ENCODE measurements around the gene FAAP20. TPM values are rescaled to one million over a fixed set of nuclear protein-coding genes. Genes with fewer than 3 reads are reported as not detected.

The FAAP20 gene
- total RNA-seq, 2 experiments from 2014 or later: 48.2 to 54.4 TPM

DNA sequence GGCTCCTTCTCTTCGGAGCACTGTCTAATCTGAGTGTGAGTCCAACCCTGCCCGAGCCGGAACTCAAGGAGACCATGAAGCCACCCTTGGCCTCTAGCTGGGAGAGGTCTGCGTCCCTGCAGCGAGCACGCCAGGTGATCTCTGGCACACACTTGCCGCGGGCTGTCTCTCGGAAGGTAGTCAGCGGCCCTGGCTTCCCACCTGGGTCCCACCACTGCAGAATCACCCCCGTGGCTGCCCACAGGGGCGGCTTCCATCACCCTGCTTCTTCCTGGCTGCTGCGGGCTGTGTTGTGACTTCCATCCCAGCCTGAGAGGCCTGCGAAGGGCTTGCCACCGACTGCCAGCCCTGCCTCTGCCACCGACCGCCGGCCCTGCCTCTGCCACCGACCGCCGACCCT, 17.0 kb downstream of the FAAP20 start:
- H3K9me3 Mint-ChIP-seq: no peaks in the 10 kb centered on the region
- no peak for DNase-seq
- H3K4me3 Mint-ChIP-seq: no peak overlapping the region
- no peak overlapping the region for H3K27ac Mint-ChIP-seq
- CTCF ChIA-PET: no interaction called here
- no peaks in the 10 kb centered on the region for H3K27me3 Mint-ChIP-seq (ENCODE audit: low read depth)
- H3K36me3 Mint-ChIP-seq (ENCODE audit: low read depth): peaks cover 5% of the 10 kb centered on the region
- intact Hi-C loops (cut with micrococcal nuclease): no loop called here
- H3K4me1 Mint-ChIP-seq (ENCODE audit: low read depth): no peaks in the 10 kb centered on the region

- Mint-ChIP-seq H3K27ac (no peak overlapping the region), H3K27me3 (ENCODE audit: low read depth) (no peaks in the 10 kb centered on the region), H3K36me3 (ENCODE audit: low read depth) (peaks cover 5% of the 10 kb centered on the region), H3K4me3 (no peak overlapping the region), H3K9me3 (no peaks in the 10 kb centered on the region), H3K4me1 (ENCODE audit: low read depth) (no peaks in the 10 kb centered on the region)
- intact Hi-C loops (cut with micrococcal nuclease): no loop called here
- DNase-seq: no peak
- CTCF ChIA-PET: interaction anchor here (1.3 kb wide), 1 partner anchor 18 kb away, joined by 3 read pairs; the partner anchor contains the start of gene FAAP20
These were observed 18.0 kb downstream of the FAAP20 start for GRCh38 chr1:2176615-2177014.

DNA sequence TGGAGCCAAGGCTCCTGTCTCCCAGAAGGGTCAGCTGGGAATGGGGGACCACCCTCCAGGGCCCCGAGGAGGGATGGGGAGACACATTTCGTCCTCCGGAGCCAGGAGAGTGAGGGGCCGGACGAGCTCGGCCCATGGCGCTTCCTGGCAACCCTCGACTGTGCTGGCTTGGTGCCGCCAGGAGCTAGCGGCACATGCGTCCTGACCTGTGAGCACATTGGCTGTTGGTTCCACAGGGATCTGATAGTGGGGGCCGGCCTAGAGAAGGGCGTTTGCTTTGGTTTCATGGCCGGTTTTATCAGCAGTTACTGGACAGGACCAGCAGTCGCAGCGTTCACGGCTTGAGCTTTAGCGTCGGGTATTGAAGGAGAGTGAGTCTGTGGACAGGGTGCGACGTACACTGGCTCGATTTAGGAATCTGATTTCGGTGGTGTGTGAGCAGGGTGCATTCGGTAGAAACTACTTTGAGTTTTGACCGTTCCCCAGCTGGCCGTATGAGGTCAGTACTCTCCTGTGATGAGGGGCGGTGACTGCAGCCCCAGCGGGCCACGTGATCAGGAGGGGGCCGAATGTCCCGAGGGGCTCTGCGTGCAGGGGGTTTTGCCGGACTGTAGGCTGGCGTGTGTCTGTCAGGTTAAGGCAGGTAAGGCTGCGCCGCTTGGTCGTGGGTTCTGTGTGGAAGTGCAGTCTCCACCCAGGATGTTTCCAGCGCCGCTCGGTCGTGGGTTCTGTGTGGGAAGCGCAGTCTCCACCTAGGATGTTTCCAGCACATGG, 18.7 kb downstream of the FAAP20 start:
- H3K36me3 Mint-ChIP-seq (ENCODE audit: low read depth): peaks cover 5% of the 10 kb centered on the region
- H3K27ac Mint-ChIP-seq: no peak overlapping the region
- intact Hi-C loops (cut with micrococcal nuclease): no loop called here
- CTCF ChIA-PET: interaction anchor here (1.2 to 2.6 kb wide), 5 partner anchors 19 to 216 kb away, joined by 3 to 12 read pairs (median 9); partner anchors contain the start of gene FAAP20
- H3K4me1 Mint-ChIP-seq (ENCODE audit: low read depth): no peaks in the 10 kb centered on the region
- no peak for DNase-seq
- H3K27me3 Mint-ChIP-seq (ENCODE audit: low read depth): no peaks in the 10 kb centered on the region
- no peak overlapping the region for H3K4me3 Mint-ChIP-seq
- H3K9me3 Mint-ChIP-seq: no peaks in the 10 kb centered on the region

DNA sequence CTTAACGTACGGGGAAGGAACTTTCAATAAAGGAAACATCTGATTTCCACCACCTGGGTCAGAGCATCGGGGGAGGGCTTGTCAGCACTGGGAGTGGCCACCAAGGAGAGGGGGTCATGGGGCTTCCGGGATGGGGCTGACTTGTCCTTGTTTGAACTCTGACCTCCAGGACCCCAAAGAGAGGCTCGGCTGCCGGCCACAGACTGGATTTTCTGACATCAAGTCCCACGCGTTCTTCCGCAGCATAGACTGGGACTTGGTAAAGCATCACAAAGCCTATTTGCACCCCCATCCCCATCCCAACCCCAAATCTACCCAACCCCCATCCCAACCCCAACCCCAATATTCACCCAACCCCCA, 19.5 kb downstream of the FAAP20 start:
- H3K4me3 Mint-ChIP-seq: peak overlapping the region; percentile 32

GRCh38 chr1:2174348-2175054, 20.1 kb downstream of the FAAP20 start:
- H3K9me3 Mint-ChIP-seq: no peaks in the 10 kb centered on the region
- no peaks in the 10 kb centered on the region for H3K27me3 Mint-ChIP-seq (ENCODE audit: low read depth)
- DNase-seq: peak; percentile 52
- no peaks in the 10 kb centered on the region for H3K4me1 Mint-ChIP-seq (ENCODE audit: low read depth)
- H3K4me3 Mint-ChIP-seq: peak overlapping the region; percentile 32
- peaks cover 5% of the 10 kb centered on the region for H3K36me3 Mint-ChIP-seq (ENCODE audit: low read depth)
- H3K27ac Mint-ChIP-seq: no peak overlapping the region
- CTCF ChIA-PET: interaction anchor here (0.6 to 2.6 kb wide), 24 partner anchors 9 to 425 kb away, joined by 3 to 12 read pairs (median 6); partner anchors contain the start of gene FAAP20
- intact Hi-C loops (cut with micrococcal nuclease): loop anchor here (1.0 kb wide), 1 partner anchor 83 kb away; no protein-coding TSS in a partner anchor

More for the DNA sequence above, 19.5 kb downstream of the FAAP20 start:
- Mint-ChIP-seq H3K27me3 (ENCODE audit: low read depth) (no peaks in the 10 kb centered on the region), H3K9me3 (no peaks in the 10 kb centered on the region), H3K36me3 (ENCODE audit: low read depth) (peaks cover 5% of the 10 kb centered on the region), H3K4me1 (ENCODE audit: low read depth) (no peaks in the 10 kb centered on the region), H3K27ac (no peak overlapping the region)
- intact Hi-C loops (cut with micrococcal nuclease): no loop called here
- DNase-seq: no peak
- CTCF ChIA-PET: interaction anchor here (0.7 to 2.6 kb wide), 20 partner anchors 8 to 215 kb away, joined by 3 to 12 read pairs (median 6); partner anchors contain the start of gene FAAP20

- no peaks in the 10 kb centered on the region for H3K9me3 Mint-ChIP-seq
- no peak overlapping the region for H3K27ac Mint-ChIP-seq
- H3K4me1 Mint-ChIP-seq (ENCODE audit: low read depth): no peaks in the 10 kb centered on the region
- CTCF ChIA-PET: interaction anchor here (0.6 to 2.6 kb wide), 19 partner anchors 8 to 426 kb away, joined by 3 to 12 read pairs (median 6); partner anchors contain the start of gene FAAP20
- intact Hi-C loops (cut with micrococcal nuclease): loop anchor here (1.0 kb wide), 1 partner anchor 82 kb away; no protein-coding TSS in a partner anchor
- no peaks in the 10 kb centered on the region for H3K27me3 Mint-ChIP-seq (ENCODE audit: low read depth)
- H3K36me3 Mint-ChIP-seq (ENCODE audit: low read depth): peaks cover 5% of the 10 kb centered on the region
- no peak for DNase-seq
- no peak overlapping the region for H3K4me3 Mint-ChIP-seq
These were observed 20.8 kb downstream of the FAAP20 start for GRCh38 chr1:2173546-2174347.

GRCh38 chr1:2172551-2173146, 21.9 kb downstream of the FAAP20 start:
- intact Hi-C loops (cut with micrococcal nuclease): no loop called here
- Mint-ChIP-seq H3K36me3 (ENCODE audit: low read depth) (peaks cover 5% of the 10 kb centered on the region), H3K27me3 (ENCODE audit: low read depth) (no peaks in the 10 kb centered on the region), H3K27ac (no peak overlapping the region), H3K9me3 (no peaks in the 10 kb centered on the region), H3K4me1 (ENCODE audit: low read depth) (no peaks in the 10 kb centered on the region), H3K4me3 (no peak overlapping the region)
- DNase-seq: no peak
- CTCF ChIA-PET: no interaction called here

DNA sequence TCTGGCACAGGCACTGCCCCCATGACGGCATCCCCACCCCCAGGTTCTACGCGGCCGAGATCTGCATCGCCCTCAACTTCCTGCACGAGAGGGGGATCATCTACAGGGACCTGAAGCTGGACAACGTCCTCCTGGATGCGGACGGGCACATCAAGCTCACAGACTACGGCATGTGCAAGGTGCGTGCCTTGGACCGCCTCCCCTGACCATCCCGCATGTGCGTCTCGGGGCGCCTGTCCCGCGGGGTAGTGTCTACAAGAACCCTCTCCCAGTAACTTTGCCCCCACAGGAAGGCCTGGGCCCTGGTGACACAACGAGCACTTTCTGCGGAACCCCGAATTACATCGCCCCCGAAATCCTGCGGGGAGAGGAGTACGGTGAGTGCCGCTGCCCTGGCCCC, 22.6 kb downstream of the FAAP20 start:
- CTCF ChIA-PET: no interaction called here
- no peak for DNase-seq
- no peaks in the 10 kb centered on the region for H3K27me3 Mint-ChIP-seq (ENCODE audit: low read depth)
- no peak overlapping the region for H3K27ac Mint-ChIP-seq
- H3K36me3 Mint-ChIP-seq (ENCODE audit: low read depth): peaks cover 5% of the 10 kb centered on the region
- H3K4me1 Mint-ChIP-seq (ENCODE audit: low read depth): no peaks in the 10 kb centered on the region
- intact Hi-C loops (cut with micrococcal nuclease): no loop called here
- no peaks in the 10 kb centered on the region for H3K9me3 Mint-ChIP-seq
- no peak overlapping the region for H3K4me3 Mint-ChIP-seq

DNA sequence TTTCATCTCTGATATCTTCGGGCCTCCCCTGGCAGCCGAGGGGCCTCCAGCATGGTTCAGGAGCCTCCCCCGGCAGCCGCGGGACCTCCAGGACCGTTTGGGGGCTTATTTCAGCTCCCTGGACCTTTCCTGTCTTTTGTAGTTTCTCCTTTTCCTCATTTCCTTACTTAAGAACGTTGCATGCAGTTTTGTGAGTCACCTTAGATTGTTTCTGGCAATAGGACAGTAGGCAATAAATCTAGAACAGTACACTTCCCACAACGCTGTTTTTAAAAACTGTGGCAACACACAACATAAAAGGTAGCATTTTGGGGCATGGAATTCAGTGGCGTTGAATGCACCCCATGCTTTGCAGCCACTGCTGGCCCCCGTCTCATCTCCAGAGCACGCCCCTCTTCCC, 24.4 kb downstream of the FAAP20 start:
- H3K27me3 Mint-ChIP-seq (ENCODE audit: low read depth): no peaks in the 10 kb centered on the region
- H3K27ac Mint-ChIP-seq: no peak overlapping the region
- intact Hi-C loops (cut with micrococcal nuclease): no loop called here
- no peak overlapping the region for H3K4me3 Mint-ChIP-seq
- no peaks in the 10 kb centered on the region for H3K4me1 Mint-ChIP-seq (ENCODE audit: low read depth)
- no peaks in the 10 kb centered on the region for H3K9me3 Mint-ChIP-seq
- no peaks in the 10 kb centered on the region for H3K36me3 Mint-ChIP-seq (ENCODE audit: low read depth)
- DNase-seq: no peak
- CTCF ChIA-PET: no interaction called here

DNA sequence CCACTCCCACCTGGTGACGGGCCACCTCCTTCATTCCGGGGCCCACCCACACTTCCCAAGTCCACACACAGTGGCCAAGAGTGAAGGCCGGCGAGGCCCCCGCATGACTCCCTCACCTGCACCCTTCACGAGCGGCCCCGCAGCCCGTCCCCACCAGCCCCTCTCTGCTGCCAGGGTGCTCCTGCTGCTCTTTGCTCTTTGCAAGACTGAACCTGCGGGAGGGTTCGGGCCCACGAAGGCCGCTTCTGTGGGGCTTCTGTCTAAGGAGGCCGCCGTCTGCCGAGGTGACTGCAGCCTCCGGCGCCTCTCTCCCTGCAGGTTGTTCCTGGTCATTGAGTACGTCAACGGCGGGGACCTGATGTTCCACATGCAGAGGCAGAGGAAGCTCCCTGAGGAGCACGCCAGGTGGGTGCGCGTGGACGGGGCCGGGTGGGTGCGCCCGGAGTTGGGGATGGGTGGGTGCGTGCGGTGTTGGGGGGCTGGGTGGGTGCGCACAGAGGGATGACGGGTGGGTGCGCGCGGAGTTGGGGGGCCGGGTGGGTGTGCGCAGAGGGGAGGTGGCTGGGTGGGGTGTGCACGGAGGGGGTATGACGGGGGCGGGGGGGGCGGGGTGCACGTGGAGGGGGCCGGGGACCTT, 25.3 kb downstream of the FAAP20 start:
- Mint-ChIP-seq H3K27me3 (ENCODE audit: low read depth) (no peaks in the 10 kb centered on the region), H3K36me3 (ENCODE audit: low read depth) (peaks cover 2% of the 10 kb centered on the region), H3K4me1 (ENCODE audit: low read depth) (no peaks in the 10 kb centered on the region), H3K27ac (no peak overlapping the region), H3K4me3 (no peak overlapping the region), H3K9me3 (no peaks in the 10 kb centered on the region)
- DNase-seq: no peak
- intact Hi-C loops (cut with micrococcal nuclease): loop anchor here (10.0 kb wide), 1 partner anchor 215 kb away; no protein-coding TSS in a partner anchor
- CTCF ChIA-PET: no interaction called here

GRCh38 chr1:2168535-2168934, 26.0 kb downstream of the FAAP20 start:
- H3K4me3 Mint-ChIP-seq: no peak overlapping the region
- no peaks in the 10 kb centered on the region for H3K27me3 Mint-ChIP-seq (ENCODE audit: low read depth)
- CTCF ChIA-PET: interaction anchor here (0.6 kb wide), 1 partner anchor 122 kb away, joined by 3 read pairs; no protein-coding TSS in a partner anchor
- no peak overlapping the region for H3K27ac Mint-ChIP-seq
- intact Hi-C loops (cut with micrococcal nuclease): loop anchor here (10.0 kb wide), 1 partner anchor 214 kb away; no protein-coding TSS in a partner anchor
- H3K9me3 Mint-ChIP-seq: no peaks in the 10 kb centered on the region
- DNase-seq: no peak
- no peaks in the 10 kb centered on the region for H3K4me1 Mint-ChIP-seq (ENCODE audit: low read depth)
- peaks cover 2% of the 10 kb centered on the region for H3K36me3 Mint-ChIP-seq (ENCODE audit: low read depth)

Measured in activated naive CD4-positive, alpha-beta T cell treated with anti-CD3 and anti-CD28 coated beads for 36 hours (primary cell).